GM10266 (cell line): ENCODE measurements around the gene ARHGEF11.

ENCODE experiments used
- DNase-seq: peaks from one replicate; pipeline ENCODE4 v3.0.0; 2012; ENCODE audit errors: extremely low spot score
- TF ChIP-seq, protein P1 (sequence below): IDR thresholded peaks from 2 replicates; pipeline ENCODE4 v1.5.1; 2012; ENCODE audit warnings: mild to moderate bottlenecking, low read depth; ENCODE audit not compliant: control insufficient read depth, insufficient read depth; ENCODE audit errors: missing control alignments

The ARHGEF11 gene

DNA sequence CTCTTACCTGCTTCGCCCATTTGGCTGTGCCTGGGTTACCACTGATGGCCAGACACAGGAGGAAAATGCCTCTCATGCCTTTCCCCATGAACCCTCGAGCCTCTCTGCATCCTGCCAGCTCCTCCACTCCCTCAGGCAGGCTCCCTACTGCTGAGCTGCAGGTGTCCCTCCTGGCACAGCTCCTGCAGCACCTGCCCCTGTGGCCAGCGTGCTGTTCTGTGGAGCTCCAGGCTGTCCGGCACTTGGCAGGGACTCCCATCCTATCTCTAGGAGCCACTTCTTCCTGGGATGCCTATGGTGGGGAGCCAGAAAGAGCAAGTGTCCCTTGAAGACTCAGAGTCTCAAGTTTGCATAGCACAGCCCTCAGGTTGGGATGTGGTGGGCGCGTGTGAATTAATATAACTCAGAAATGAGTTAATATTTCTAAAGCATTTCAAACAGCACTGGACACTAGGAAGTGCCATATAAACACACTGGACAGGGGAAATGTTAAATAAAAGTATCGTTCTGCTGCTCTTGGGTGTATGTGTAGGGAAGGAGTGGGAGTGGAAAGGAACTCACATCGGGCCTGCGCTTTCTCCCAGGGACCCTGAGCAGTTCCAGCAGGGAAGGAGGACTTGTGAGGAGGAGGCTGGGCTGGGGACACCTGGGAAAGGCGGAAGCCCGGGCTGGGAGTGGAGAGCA lies 122.4 kb downstream of the ARHGEF11 start:
- TF ChIP-seq, protein P1, sequence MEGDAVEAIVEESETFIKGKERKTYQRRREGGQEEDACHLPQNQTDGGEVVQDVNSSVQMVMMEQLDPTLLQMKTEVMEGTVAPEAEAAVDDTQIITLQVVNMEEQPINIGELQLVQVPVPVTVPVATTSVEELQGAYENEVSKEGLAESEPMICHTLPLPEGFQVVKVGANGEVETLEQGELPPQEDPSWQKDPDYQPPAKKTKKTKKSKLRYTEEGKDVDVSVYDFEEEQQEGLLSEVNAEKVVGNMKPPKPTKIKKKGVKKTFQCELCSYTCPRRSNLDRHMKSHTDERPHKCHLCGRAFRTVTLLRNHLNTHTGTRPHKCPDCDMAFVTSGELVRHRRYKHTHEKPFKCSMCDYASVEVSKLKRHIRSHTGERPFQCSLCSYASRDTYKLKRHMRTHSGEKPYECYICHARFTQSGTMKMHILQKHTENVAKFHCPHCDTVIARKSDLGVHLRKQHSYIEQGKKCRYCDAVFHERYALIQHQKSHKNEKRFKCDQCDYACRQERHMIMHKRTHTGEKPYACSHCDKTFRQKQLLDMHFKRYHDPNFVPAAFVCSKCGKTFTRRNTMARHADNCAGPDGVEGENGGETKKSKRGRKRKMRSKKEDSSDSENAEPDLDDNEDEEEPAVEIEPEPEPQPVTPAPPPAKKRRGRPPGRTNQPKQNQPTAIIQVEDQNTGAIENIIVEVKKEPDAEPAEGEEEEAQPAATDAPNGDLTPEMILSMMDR: no peak
- no peak for DNase-seq

DNA sequence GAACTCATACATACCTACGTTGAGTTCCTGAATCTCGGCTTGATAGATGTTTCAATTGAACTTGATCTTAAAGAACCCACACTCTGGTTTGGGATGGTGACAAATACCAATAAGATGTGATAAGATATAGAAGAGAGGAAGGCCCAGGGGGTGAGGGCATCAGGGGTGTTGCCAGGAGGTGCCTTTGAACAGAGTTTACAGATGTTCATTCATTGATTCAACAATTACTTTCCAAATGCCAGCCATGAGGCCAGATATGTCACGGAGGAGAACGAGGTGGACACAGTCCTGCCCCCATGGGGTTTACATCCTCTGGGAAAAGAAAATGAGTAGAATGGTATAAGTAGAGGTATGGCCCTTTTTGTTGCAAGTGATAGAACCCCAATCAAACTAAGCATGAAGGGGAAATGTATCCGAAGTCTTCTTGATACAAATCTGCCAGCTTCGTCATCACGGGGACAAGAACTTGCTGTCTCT lies 124.5 kb downstream of the ARHGEF11 start:
- TF ChIP-seq, protein P1: no peak
- no peak for DNase-seq

DNA sequence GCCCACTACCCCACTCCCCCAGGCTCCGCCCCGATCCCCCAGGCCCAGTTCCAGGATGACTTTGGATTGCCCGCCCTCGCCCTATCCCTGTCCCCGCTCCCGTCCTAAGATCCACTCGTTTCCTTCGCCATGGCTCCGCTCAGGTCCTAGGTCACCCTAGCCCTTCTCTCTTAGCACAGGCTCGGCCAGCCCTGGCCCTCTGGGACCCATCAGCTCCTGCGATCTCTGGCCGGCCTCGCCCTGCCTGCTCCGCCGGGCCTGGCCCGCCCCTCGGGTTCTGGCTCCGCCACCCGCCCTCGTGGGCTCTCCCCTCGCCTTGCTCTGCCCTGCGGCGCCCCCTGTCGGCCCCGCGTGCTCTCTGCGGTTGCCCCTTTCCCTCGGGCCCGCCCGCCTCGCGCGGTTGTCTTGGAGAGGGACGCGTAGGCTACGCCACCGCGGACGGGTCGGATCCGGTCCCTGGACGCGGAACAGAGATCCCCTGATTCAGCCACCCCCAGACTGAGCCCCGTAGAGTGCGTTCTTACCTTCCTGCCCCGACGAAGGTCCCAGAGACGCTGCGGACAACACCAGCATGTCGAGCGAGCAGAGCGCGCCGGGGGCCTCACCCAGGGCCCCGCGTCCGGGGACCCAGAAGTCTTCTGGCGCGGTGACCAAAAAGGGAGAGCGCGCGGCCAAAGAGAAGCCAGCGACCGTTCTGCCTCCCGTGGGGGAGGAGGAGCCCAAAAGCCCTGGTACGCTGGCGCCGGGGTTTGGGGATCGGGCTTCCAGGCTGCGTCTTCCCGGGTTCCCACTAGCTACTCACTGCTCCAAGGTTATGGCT lies 125.1 kb downstream of the ARHGEF11 start, which contains the start of gene LRRC71:
LRRC71 (plus strand) TSS at position 400 of the 820 bp plus-strand sequence; CDS start at position 572, 172 bp downstream.
- TF ChIP-seq, protein P1: peak; percentile 67
- peak; percentile 77 for DNase-seq

- no peak for DNase-seq
- TF ChIP-seq, protein P1: no peak
Observed at GRCh38 chr1:156914440-156914856, 131.1 kb downstream of the ARHGEF11 start.

DNA sequence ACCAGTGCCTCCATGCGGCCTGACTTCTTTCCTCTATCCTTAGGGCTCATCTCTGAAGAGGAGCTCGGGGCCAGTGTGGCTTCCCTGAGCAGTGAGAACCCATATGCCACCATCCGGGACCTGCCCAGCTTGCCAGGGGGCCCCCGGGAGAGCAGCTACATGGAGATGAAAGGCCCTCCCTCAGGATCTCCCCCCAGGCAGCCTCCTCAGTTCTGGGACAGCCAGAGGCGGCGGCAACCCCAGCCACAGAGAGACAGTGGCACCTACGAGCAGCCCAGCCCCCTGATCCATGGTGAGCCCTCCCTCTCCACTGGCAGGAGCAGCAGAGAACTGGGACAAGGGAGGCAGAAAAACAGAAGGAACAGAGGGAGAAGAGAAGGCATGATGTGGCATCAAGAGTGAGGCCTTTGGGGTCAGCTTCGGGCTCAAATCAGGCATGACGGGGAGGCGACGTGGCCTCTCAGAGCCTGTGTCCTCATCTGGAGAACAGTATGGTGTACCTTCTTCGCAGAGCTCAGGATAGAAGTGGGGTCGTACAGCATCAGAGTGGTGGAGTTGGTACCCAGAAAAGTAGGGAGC lies 131.6 kb downstream of the ARHGEF11 start:
- TF ChIP-seq, protein P1: no peak
- DNase-seq: no peak

GRCh38 chr1:156912861-156913808 lies 132.4 kb downstream of the ARHGEF11 start:
- no peak for DNase-seq
- TF ChIP-seq, protein P1: no peak
